Upper lobe of left lung (tissue), 6 donors: ENCODE data around the gene SHISAL2B. TPM values are rescaled to one million over a fixed set of nuclear protein-coding genes. Genes with fewer than 3 reads are reported as not detected.

ENCODE experiments used
- ATAC-seq, 2 donors: fragments of 200-7000 bp; cut with Tn5 transposase; one replicate each; pipeline ENCODE4 v1.9.1; 2022; ENCODE audit warnings: mild to moderate bottlenecking in 2 of 2, moderate library complexity in 2 of 2; ENCODE audit not compliant: low FRiP score in 2 of 2
- DNase-seq, 2 donors: peaks; one replicate each; pipeline ENCODE4 v3.0.0-alpha.2; 2019 to 2020
- H3K27ac ChIP-seq, 4 donors: fragments of 200-600 bp; sonication (generic); one replicate each; pipeline ENCODE4 v1.5.1; 2016 to 2019
- H3K27me3 ChIP-seq, 4 donors: fragments of 200-600 bp; sonication (generic); one replicate each; pipeline ENCODE4 v1.5.1; 2017 to 2019
- H3K36me3 ChIP-seq, 4 donors: fragments of 200-600 bp; sonication (generic); one replicate each; pipeline ENCODE4 v1.5.1; 2016 to 2019
- H3K4me1 ChIP-seq, 4 donors: fragments of 200-600 bp; sonication (generic); one replicate each; pipeline ENCODE4 v1.5.1; 2018 to 2019
- H3K4me3 ChIP-seq, 4 donors: fragments of 200-600 bp; sonication (generic); one replicate each; pipeline ENCODE4 v1.5.1; 2017 to 2019; ENCODE audit warnings: mild to moderate bottlenecking in 2 of 4, moderate library complexity in 1 of 4
- H3K9me3 ChIP-seq, 4 donors: fragments of 200-600 bp; sonication (generic); one replicate each; pipeline ENCODE4 v1.5.1; 2018 to 2019
- EP300 ChIP-seq, 4 donors: sonication (generic); formaldehyde crosslinking; IDR thresholded peaks; one replicate each; pipeline ENCODE4 v1.5.1; 2017; ENCODE audit warnings: antibody characterized with exemption in 4 of 4, control low read depth in 2 of 4
- POLR2A ChIP-seq, 4 donors: fragments of 450-650 bp; IDR thresholded peaks; one replicate each; pipeline ENCODE4 v1.5.1; 2016 to 2017; ENCODE audit warnings: antibody characterized with exemption in 4 of 4, mild to moderate bottlenecking in 2 of 4
- WGBS, 2 donors: methylation state at CpG; one replicate each; pipeline ENCODE4 v1.1.5; 2017 to 2018; 5-methylcytosine and 5-hydroxymethylcytosine counted together
- total RNA-seq, 6 donors: library from RNA; depleted of rRNA in 4 of 6; stranded (reverse); fragments of >200 nt in 4 of 6; gene quantifications; one replicate each; pipeline versions ENCODE4 v1.1.0 to v1.2.1, GENCODE V29; 2016 to 2021
- TF ChIP-seq, protein P1 (sequence below), 6 experiments: fragments of 450-650 bp in 4 of 6; fragments of 200-600 bp in 2 of 6; sonication (generic) in 2 of 6; IDR thresholded peaks; one replicate each; pipeline ENCODE4 v1.5.1; 2016 to 2019; ENCODE audit warnings: antibody characterized with exemption in 6 of 6
- donor health status: DM: no; HTN: no; CAD: no; lungs with moderate emphysema.
- donor health status: DM: no; HTN: yes; CAD: no; lungs with severe emphysema.

SHISAL2B gene
- total RNA-seq, 6 donors from 2014 or later, result not detected

- DNase-seq (no peak), ATAC-seq (no peak)
- H3K4me1 ChIP-seq, result peaks cover 32 to 51% (median 34%) of the 10 kb centered on the region in 4 donors
- H3K4me3 ChIP-seq, result peak overlapping the region in 3 of 4 donors; percentile 76 to 82 (median 81)
- H3K36me3 ChIP-seq, result peaks cover 0 to 15% (median 0%) of the 10 kb centered on the region in 4 donors
- H3K27ac ChIP-seq, result peak overlapping the region in 1 of 4 donors; percentile 4
- TF ChIP-seq EP300 (IDR thresholded peaks at IDR 0.05) (no peak), POLR2A (IDR thresholded peaks at IDR 0.05) (no peak)
- TF ChIP-seq, protein P1, sequence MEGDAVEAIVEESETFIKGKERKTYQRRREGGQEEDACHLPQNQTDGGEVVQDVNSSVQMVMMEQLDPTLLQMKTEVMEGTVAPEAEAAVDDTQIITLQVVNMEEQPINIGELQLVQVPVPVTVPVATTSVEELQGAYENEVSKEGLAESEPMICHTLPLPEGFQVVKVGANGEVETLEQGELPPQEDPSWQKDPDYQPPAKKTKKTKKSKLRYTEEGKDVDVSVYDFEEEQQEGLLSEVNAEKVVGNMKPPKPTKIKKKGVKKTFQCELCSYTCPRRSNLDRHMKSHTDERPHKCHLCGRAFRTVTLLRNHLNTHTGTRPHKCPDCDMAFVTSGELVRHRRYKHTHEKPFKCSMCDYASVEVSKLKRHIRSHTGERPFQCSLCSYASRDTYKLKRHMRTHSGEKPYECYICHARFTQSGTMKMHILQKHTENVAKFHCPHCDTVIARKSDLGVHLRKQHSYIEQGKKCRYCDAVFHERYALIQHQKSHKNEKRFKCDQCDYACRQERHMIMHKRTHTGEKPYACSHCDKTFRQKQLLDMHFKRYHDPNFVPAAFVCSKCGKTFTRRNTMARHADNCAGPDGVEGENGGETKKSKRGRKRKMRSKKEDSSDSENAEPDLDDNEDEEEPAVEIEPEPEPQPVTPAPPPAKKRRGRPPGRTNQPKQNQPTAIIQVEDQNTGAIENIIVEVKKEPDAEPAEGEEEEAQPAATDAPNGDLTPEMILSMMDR (IDR thresholded peaks at IDR 0.05), result no peak
- no peaks in the 10 kb centered on the region for H3K27me3 ChIP-seq
- 53 to 58% methylated on average over 2 of the region's 2 CpGs for WGBS, 2 donors
- no peaks in the 10 kb centered on the region for H3K9me3 ChIP-seq
Measured at GRCh38 chr5:64766941-64767340, 76.6 kb downstream of the SHISAL2B start.

Other genes with a start within 250 kb of the SHISAL2B start
- gene RGS7BP, start 184.5 kb upstream of the SHISAL2B start, total RNA-seq, result 1 to 10 TPM in 5 of 6 donors, not detected in 1; 1.5 to 3.7 (median 1.8) TPM
- gene SREK1IP1, start 78.2 kb downstream of the SHISAL2B start, total RNA-seq, result 10 to 100 TPM in 3 of 6 donors, 1 to 10 TPM in 3; 4.2 to 20.7 (median 13.4) TPM
- 10 to 100 TPM in 5 of 6 donors, 1 to 10 TPM in 1; 8.0 to 21.2 (median 14.6) TPM for gene CWC27, start 78.4 kb downstream of the SHISAL2B start, total RNA-seq